HepG2 (cell line): Measurements from ENCODE around the gene DCDC2C. TPM values are rescaled to one million over a fixed set of nuclear protein-coding genes. Genes with fewer than 3 reads are reported as not detected.

Source experiments
- AGO1 ChIP-seq: fragments of 200-400 bp; formaldehyde crosslinking; IDR thresholded peaks from 2 replicates; pipeline ENCODE4 v1.6.1; 2017; ENCODE audit warnings: mild to moderate bottlenecking, low read depth, low read length, moderate library complexity; ENCODE audit not compliant: poor library complexity, severe bottlenecking
- FOXO1 ChIP-seq: sonication (generic); formaldehyde crosslinking; IDR thresholded peaks from 2 replicates; pipeline ENCODE4 v1.4.0; 2020; ENCODE audit warnings: missing genetic modification reagents
- HOMEZ ChIP-seq: IDR thresholded peaks from 2 replicates; pipeline ENCODE4 v1.6.1; 2016; ENCODE audit warnings: low read depth
- JUNB ChIP-seq: sonication (generic); formaldehyde crosslinking; IDR thresholded peaks from 2 replicates; pipeline ENCODE4 v1.8.0; 2022; ENCODE audit warnings: missing genetic modification reagents, mild to moderate bottlenecking, borderline replicate concordance
- MED8 ChIP-seq: sonication (generic); formaldehyde crosslinking; IDR thresholded peaks from 2 replicates; pipeline ENCODE4 v1.8.1; 2023; ENCODE audit warnings: mild to moderate bottlenecking, missing genetic modification reagents; ENCODE audit not compliant: insufficient replicate concordance
- NFYB ChIP-seq: sonication (generic); formaldehyde crosslinking; IDR thresholded peaks from 2 replicates; pipeline ENCODE4 v1.4.0; 2020; ENCODE audit warnings: missing genetic modification reagents
- SNAPC5 ChIP-seq: sonication (generic); formaldehyde crosslinking; IDR thresholded peaks from 2 replicates; pipeline ENCODE4 v1.8.1; 2023; ENCODE audit warnings: mild to moderate bottlenecking, missing genetic modification reagents, borderline replicate concordance
- SNRNP70 ChIP-seq: fragments of 200-400 bp; formaldehyde crosslinking; IDR thresholded peaks from 2 replicates; pipeline ENCODE4 v1.6.1; 2017; ENCODE audit warnings: mild to moderate bottlenecking, low read depth, low read length, moderate library complexity
- ZMYM3 ChIP-seq: sonication (generic); formaldehyde crosslinking; IDR thresholded peaks from 2 replicates; pipeline ENCODE4 v1.5.1; 2020; ENCODE audit warnings: mild to moderate bottlenecking, missing genetic modification reagents
- ZNF318 ChIP-seq: sonication (generic); formaldehyde crosslinking; IDR thresholded peaks from 2 replicates; pipeline ENCODE4 v1.4.0; 2020; ENCODE audit warnings: mild to moderate bottlenecking, missing genetic modification reagents
- ZNF841 ChIP-seq: sonication (generic); formaldehyde crosslinking; IDR thresholded peaks from 2 replicates; pipeline ENCODE4 v1.8.1; 2023; ENCODE audit warnings: missing genetic modification reagents, borderline replicate concordance
- ZSCAN9 ChIP-seq: IDR thresholded peaks from 2 replicates; pipeline ENCODE4 v1.6.1; 2016; ENCODE audit warnings: borderline replicate concordance
- polyA plus RNA-seq, 8 experiments: library from polyadenylated mRNA; depleted of rRNA in 3 of 8; stranded (reverse) in 7 of 8; unstranded in 1 of 8; fragments of >200 nt; fragmentation: Illumina TruSeq in 4 of 8; extraction: Trizol in 4 of 8; gene quantifications; 2 replicates each; pipeline versions ENCODE4 v1.2.1 to v1.2.3, GENCODE V29; 2011 to 2016; ENCODE audit warnings: low read depth in 4 of 8, missing spikeins in 1 of 8, mixed read lengths in 1 of 8; ENCODE audit not compliant: insufficient read depth in 1 of 8
- total RNA-seq, 5 experiments: library from RNA; depleted of rRNA; stranded (reverse); fragments of >200 nt; fragmentation: Illumina TruSeq; extraction: Trizol; gene quantifications; 2 replicates each; pipeline ENCODE4 v1.2.3, GENCODE V29; 2016; ENCODE audit warnings: low read depth in 1 of 5
- TF ChIP-seq, protein P1 (sequence below): sonication (generic); formaldehyde crosslinking; IDR thresholded peaks from 2 replicates; pipeline ENCODE4 v1.5.0; 2020; ENCODE audit warnings: missing genetic modification reagents

The DCDC2C gene
- total and polyA plus RNA-seq, 2 of the 13 experiments (the other 11 are each of a cell fraction or from before 2014, with no cell fraction given), result not detected

GRCh38 chr2:3656762-3657721, 46.3 kb upstream of the DCDC2C start (continued):
- TF ChIP-seq ZNF318 (CRISPR knock-in tag) (peak; percentile 44; the same call in 1 of the 2 replicates), MED8 (CRISPR knock-in tag) (no peak), ZSCAN9 (no peak), JUNB (peak; percentile 53; the same call in 1 of the 2 replicates), FOXO1 (CRISPR knock-in tag) (no peak; the same call in 1 of the 2 replicates), ZNF841 (CRISPR knock-in tag) (0 out of 2 replicates have a peak, but pooled peaks have one; percentile 76), SNAPC5 (CRISPR knock-in tag) (no peak), ZMYM3 (no peak; the same call in 1 of the 2 replicates), NFYB (no peak), AGO1 (no peak), HOMEZ (CRISPR knock-in tag) (no peak), SNRNP70 (no peak)
- TF ChIP-seq, protein P1, sequence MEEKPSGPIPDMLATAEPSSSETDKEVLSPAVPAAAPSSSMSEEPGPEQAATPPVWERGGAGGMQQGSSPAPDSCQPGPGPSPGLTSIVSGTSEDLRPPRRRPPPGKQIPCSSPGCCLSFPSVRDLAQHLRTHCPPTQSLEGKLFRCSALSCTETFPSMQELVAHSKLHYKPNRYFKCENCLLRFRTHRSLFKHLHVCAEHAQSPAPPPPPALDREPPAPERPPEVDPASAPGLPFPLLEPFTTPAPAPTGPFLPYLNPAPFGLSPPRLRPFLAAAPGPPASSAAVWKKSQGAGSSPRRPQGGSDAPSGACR, result peak; percentile 82
